Measurements from ENCODE around the gene NOP10. TPM values are rescaled to one million over a fixed set of nuclear protein-coding genes. Genes with fewer than 3 reads are reported as not detected.
"Not testable (repeated sequence)": the region's sequence is repeated elsewhere in the genome, so short reads cannot be mapped to it uniquely, and the experiment has no call there.

The NOP10 gene
- polyA plus RNA-seq, 1 donor: 161 TPM

DNA sequence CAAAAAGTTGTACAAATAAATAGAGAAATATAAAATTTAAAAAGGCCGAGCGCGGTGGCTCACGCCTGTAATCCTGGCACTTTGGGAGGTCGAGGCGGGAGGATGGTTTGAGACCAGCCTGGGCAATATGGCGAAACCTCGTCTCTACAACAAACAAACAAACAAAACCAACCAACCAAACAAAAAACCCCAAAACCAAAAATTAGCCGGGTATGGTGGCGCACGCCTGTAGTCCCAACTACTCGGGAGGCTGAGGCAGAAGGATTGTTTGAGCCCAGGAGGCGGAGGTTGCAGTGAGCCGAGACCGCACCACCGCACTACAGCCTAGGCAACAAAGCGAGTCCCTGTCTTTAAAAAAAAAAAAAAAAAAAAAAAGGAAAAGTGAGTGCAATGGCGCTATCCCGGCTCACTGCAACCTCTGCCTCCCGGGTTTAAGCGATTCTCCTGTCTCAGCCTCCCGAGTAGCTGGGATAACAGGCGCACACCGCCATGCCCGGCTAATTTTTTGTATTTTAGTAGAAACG is 661 bp downstream of the NOP10 start:
- DNase-seq; H3K27me3 ChIP-seq (ENCODE audit: control insufficient read depth, insufficient read depth, low read length); H3K4me1 ChIP-seq (ENCODE audit: control insufficient read depth, insufficient read depth, low read length); H3K36me3 ChIP-seq (ENCODE audit: control insufficient read depth, insufficient read depth, low read length); H3K9me3 ChIP-seq (ENCODE audit: control insufficient read depth, low read depth, low read length): not testable (repeated sequence)
- Histone ChIP-seq H3K27ac (ENCODE audit: low read length) (peak overlapping the region; percentile 95), H3K4me3 (ENCODE audit: low read length) (peak overlapping the region; percentile 80)
- no CpG with 5 or more reads among the region's 26 CpGs for WGBS (ENCODE audit: insufficient coverage, low lambda C conversion rate)

- peaks cover 5% of the 10 kb centered on the region for H3K4me1 ChIP-seq (ENCODE audit: control insufficient read depth, insufficient read depth, low read length)
- 90% methylated on average over 2 of the region's 15 CpGs for WGBS (ENCODE audit: insufficient coverage, low lambda C conversion rate)
- no peak for DNase-seq
- H3K9me3 ChIP-seq (ENCODE audit: control insufficient read depth, low read depth, low read length): no peaks in the 10 kb centered on the region
- peaks cover 8% of the 10 kb centered on the region for H3K36me3 ChIP-seq (ENCODE audit: control insufficient read depth, insufficient read depth, low read length)
- no peak overlapping the region for H3K27ac ChIP-seq (ENCODE audit: low read length)
- H3K4me3 ChIP-seq (ENCODE audit: low read length): peak overlapping the region; percentile 80
- H3K27me3 ChIP-seq (ENCODE audit: control insufficient read depth, insufficient read depth, low read length): no peaks in the 10 kb centered on the region
These were observed 1.3 kb downstream of the NOP10 start for GRCh38 chr15:34341381-34342212.

- H3K27ac ChIP-seq (ENCODE audit: low read length): no peak overlapping the region
- H3K4me1 ChIP-seq (ENCODE audit: control insufficient read depth, insufficient read depth, low read length): peaks cover 5% of the 10 kb centered on the region
- no CpG with 5 or more reads among the region's 3 CpGs for WGBS (ENCODE audit: insufficient coverage, low lambda C conversion rate)
- no peaks in the 10 kb centered on the region for H3K9me3 ChIP-seq (ENCODE audit: control insufficient read depth, low read depth, low read length)
- no peak overlapping the region for H3K4me3 ChIP-seq (ENCODE audit: low read length)
- peaks cover 8% of the 10 kb centered on the region for H3K36me3 ChIP-seq (ENCODE audit: control insufficient read depth, insufficient read depth, low read length)
- no peaks in the 10 kb centered on the region for H3K27me3 ChIP-seq (ENCODE audit: control insufficient read depth, insufficient read depth, low read length)
- no peak for DNase-seq
These were observed 3.0 kb downstream of the NOP10 start for GRCh38 chr15:34339946-34340345.

DNA sequence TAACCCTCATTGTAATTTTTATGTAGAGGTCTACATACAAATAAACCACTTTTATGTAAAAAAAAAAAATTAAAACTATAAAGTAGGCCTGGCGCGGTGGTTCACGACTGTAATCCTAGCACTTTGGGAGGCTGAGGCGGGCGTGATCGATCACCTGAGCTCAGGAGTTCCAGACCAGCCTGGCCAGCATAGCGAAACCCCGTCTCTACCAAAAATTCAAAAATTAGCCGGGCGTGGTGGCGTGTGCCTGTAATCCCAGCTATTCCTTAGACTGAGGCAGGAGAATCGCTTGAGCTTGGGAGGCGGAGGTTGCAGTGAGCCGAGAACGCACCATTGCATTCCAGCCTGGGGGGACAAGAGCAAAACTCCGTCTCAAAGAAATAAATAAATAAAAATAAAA is 4.6 kb downstream of the NOP10 start:
- Histone ChIP-seq H3K27ac (ENCODE audit: low read length) (no peak overlapping the region), H3K4me1 (ENCODE audit: control insufficient read depth, insufficient read depth, low read length) (peaks cover 5% of the 10 kb centered on the region), H3K4me3 (ENCODE audit: low read length) (peak overlapping the region; percentile 93), H3K9me3 (ENCODE audit: control insufficient read depth, low read depth, low read length) (no peaks in the 10 kb centered on the region), H3K27me3 (ENCODE audit: control insufficient read depth, insufficient read depth, low read length) (no peaks in the 10 kb centered on the region), H3K36me3 (ENCODE audit: control insufficient read depth, insufficient read depth, low read length) (peaks cover 8% of the 10 kb centered on the region)
- no CpG with 5 or more reads among the region's 16 CpGs for WGBS (ENCODE audit: insufficient coverage, low lambda C conversion rate)
- DNase-seq: no peak

DNA sequence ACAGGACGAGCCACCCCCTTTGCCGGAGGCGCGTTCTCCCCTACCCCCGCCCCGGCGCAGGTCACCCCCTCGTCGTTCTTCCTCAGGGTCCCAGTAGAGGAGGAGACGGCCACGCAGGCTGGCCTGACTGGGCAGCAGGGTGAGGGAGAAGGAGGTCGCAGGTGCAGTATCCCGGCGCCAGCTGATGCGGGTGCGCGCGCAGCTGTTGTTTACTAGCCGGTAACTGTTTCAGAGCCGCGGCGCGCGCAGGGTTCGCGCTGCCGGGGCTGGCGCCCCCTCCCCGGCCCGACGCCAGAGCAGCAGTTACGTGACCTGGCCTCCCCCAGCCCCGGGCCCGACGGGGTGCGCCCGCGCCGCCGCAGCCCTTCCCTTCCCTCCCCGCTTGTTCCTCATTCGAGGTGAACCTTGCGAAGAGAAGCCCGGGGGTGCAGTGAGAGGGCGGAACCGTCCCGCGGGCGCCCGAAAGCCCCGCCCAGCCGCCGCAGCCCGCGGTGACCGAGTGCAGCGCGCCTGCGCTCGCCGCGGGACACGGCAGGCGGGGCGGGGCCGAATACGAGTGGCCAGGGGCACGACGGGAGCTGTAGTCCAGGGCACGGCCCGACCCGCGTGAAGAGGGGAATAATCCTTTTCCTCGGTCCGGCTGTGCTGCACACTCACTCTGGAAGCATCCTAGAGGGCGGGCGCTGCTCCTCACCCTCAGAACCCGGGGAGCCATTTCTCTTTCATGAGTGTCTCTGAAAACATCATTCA is 5.2 kb downstream of the NOP10 start, which contains the start of gene SLC12A6:
TSS of gene SLC12A6 (minus strand) at position 225 of the 750 bp plus-strand sequence. CDS start 1,101 bp downstream, outside the sequence.
- Histone ChIP-seq H3K4me3 (ENCODE audit: low read length) (peak within 1 kb of the TSS; percentile 93), H3K9me3 (ENCODE audit: control insufficient read depth, low read depth, low read length) (no peaks in the 10 kb centered on the region), H3K27me3 (ENCODE audit: control insufficient read depth, insufficient read depth, low read length) (no peaks in the 10 kb centered on the region), H3K36me3 (ENCODE audit: control insufficient read depth, insufficient read depth, low read length) (peaks cover 8% of the 10 kb centered on the region), H3K27ac (ENCODE audit: low read length) (peak within 1 kb of the TSS; percentile 37), H3K4me1 (ENCODE audit: control insufficient read depth, insufficient read depth, low read length) (peaks cover 5% of the 10 kb centered on the region)
- 0% methylated on average over 1 of the region's 78 CpGs for WGBS (ENCODE audit: insufficient coverage, low lambda C conversion rate)
- DNase-seq: peak; percentile 84 to 92

DNA sequence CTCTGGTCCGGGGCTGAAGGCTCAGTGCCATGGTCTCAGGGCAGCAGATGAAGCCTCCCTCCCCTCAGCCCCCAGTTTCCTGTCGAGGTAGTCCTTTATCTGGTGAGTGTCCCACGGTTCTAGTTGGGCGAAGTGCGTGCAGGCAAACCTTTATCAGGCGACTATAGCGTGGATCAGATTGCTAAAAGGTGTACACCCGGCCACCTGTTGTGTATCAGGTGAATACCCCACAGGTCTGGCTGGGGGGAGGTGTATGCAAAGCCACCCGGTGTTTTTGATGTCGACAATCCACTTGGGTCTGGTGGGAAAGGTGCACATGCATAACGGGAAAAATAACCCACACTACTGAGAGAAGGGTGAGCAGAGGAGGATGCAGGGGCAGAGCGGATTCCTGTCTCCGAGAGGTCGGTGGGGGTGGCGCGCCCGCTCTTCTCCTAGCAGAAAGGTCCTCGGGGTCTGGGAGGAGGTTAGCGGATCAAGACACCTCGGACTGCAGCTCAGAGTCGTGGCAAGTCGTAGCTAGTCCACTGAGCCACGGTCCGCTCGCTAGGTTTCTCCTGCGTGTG is 5.9 kb downstream of the NOP10 start:
- H3K27ac ChIP-seq (ENCODE audit: low read length): peak overlapping the region; percentile 37
- peak overlapping the region; percentile 93 for H3K4me3 ChIP-seq (ENCODE audit: low read length)
- H3K27me3 ChIP-seq (ENCODE audit: control insufficient read depth, insufficient read depth, low read length): no peaks in the 10 kb centered on the region
- DNase-seq: no peak
- no peaks in the 10 kb centered on the region for H3K9me3 ChIP-seq (ENCODE audit: control insufficient read depth, low read depth, low read length)
- peaks cover 8% of the 10 kb centered on the region for H3K36me3 ChIP-seq (ENCODE audit: control insufficient read depth, insufficient read depth, low read length)
- H3K4me1 ChIP-seq (ENCODE audit: control insufficient read depth, insufficient read depth, low read length): peaks cover 5% of the 10 kb centered on the region
- 0% methylated on average over 1 of the region's 26 CpGs for WGBS (ENCODE audit: insufficient coverage, low lambda C conversion rate)

DNA sequence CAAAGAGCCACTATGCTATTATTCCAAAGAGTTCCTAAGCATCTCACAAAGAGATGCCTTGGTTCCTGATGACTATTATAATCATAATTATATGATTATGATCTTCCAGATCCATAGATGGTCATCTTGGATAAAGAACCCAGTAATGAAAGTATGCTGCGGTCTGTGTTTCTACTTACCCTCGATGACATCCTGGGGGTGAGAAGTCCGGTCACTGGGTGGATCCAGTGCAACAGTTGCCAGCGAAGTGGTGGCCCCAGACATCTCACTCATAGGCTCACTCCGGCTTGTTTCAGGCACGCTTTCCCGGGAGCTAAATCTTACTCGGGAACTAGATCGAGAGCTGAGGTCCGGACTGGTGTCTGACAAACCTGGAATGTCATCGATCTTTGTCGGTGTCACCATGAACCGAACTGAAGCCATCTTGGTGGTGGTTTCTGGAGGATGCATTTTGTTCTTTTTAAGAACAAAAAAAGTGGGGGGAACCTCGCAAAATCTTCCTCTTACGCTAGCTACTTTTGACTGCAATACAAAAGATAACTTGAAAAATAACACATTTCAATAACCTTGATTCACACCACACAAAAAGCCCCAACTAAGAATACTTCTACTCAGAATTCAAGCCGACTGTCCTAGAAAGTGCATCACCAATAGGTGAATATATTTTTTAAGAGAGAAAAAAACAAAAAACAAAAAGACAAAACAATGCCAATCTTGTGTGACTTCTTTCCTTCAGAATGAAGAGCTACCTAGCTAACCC is 6.5 kb downstream of the NOP10 start:
- Histone ChIP-seq H3K4me3 (ENCODE audit: low read length) (peak overlapping the region; percentile 93), H3K4me1 (ENCODE audit: control insufficient read depth, insufficient read depth, low read length) (no peaks in the 10 kb centered on the region), H3K9me3 (ENCODE audit: control insufficient read depth, low read depth, low read length) (no peaks in the 10 kb centered on the region), H3K27ac (ENCODE audit: low read length) (no peak overlapping the region), H3K27me3 (ENCODE audit: control insufficient read depth, insufficient read depth, low read length) (no peaks in the 10 kb centered on the region), H3K36me3 (ENCODE audit: control insufficient read depth, insufficient read depth, low read length) (peaks cover 5% of the 10 kb centered on the region)
- DNase-seq: no peak
- 100% methylated on average over 1 of the region's 16 CpGs for WGBS (ENCODE audit: insufficient coverage, low lambda C conversion rate)

DNA sequence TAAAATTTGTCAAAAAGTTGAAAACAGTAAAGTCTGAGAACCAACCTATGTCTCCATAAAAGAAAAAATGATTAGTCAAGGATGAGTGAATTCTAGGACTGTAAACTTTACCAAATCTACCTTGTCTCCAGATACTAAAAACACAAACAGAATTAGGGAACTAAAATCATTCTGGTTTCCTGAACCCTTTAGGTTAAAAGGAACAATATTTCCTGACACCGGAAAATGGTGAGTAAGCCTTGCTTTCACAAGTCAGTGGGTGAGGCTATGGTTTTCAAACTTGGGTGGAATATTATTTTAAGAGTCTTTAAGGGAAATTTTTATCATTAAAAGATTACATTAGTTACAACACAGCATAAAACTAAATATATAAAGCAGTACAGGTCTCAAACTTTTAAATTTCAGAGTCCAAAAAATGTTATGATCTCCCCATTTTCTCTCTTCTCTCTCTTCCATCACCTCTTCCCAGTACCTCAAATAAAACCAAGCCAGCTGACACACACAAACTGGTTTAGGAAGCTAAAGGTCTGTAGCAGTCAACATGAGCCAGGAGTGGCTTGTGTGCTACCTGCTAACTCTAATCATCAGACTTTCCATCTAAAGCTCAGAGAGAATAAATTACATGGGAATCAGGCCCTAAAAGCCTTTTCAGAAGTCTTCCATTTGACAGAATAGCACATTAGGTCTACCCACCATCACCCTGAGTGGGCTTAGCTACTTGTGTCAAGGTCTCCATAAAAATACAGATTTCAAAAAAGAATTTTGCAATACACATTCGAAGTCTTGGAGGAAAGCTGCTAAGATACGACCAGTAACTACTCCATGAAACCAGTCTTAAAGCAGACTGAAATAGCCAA is 7.5 kb downstream of the NOP10 start:
- Histone ChIP-seq H3K27me3 (ENCODE audit: control insufficient read depth, insufficient read depth, low read length) (no peaks in the 10 kb centered on the region), H3K4me1 (ENCODE audit: control insufficient read depth, insufficient read depth, low read length) (no peaks in the 10 kb centered on the region), H3K36me3 (ENCODE audit: control insufficient read depth, insufficient read depth, low read length) (peaks cover 5% of the 10 kb centered on the region), H3K9me3 (ENCODE audit: control insufficient read depth, low read depth, low read length) (no peaks in the 10 kb centered on the region), H3K4me3 (ENCODE audit: low read length) (no peak overlapping the region), H3K27ac (ENCODE audit: low read length) (no peak overlapping the region)
- 100% methylated on average over 1 of the region's 3 CpGs for WGBS (ENCODE audit: insufficient coverage, low lambda C conversion rate)
- DNase-seq: no peak

DNA sequence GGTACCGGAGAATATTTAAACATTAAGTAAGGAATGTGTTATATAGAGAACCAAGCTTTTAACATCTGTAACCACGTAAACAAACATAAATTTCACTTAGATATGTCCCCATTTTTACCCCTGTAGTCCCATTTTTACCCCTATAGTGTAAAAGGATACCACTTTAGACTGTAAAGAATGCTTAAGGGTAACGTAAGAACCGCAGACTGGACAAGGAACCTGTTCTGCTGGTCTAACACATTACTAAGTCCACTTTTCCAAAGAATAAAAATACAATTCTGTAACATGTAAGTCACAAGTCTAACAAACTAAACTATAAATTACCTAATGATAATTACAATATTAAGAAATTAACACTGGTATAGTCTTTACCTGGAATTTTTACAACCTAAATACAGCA is 8.3 kb downstream of the NOP10 start:
- Histone ChIP-seq H3K4me3 (ENCODE audit: low read length) (no peak overlapping the region), H3K4me1 (ENCODE audit: control insufficient read depth, insufficient read depth, low read length) (no peaks in the 10 kb centered on the region), H3K36me3 (ENCODE audit: control insufficient read depth, insufficient read depth, low read length) (peaks cover 2% of the 10 kb centered on the region), H3K9me3 (ENCODE audit: control insufficient read depth, low read depth, low read length) (no peaks in the 10 kb centered on the region), H3K27me3 (ENCODE audit: control insufficient read depth, insufficient read depth, low read length) (no peaks in the 10 kb centered on the region), H3K27ac (ENCODE audit: low read length) (no peak overlapping the region)
- WGBS (ENCODE audit: insufficient coverage, low lambda C conversion rate): 57% methylated on average over 1 of the region's 4 CpGs
- DNase-seq: no peak
